Hepatocyte (in vitro differentiated cells): ENCODE results near the gene GRP.

Source experiments
- EZH2 ChIP-seq: fragments of 200-600 bp; sonication (generic); IDR thresholded peaks from 2 replicates; pipeline ENCODE4 v1.6.1; 2016; ENCODE audit warnings: antibody characterized with exemption, mild to moderate bottlenecking, borderline replicate concordance
- EZH2phosphoT487 ChIP-seq: fragments of 200-600 bp; sonication (generic); IDR thresholded peaks from one replicate; pipeline ENCODE4 v1.6.1; 2018; ENCODE audit warnings: antibody characterized with exemption, mild to moderate bottlenecking, low read depth, moderate library complexity; ENCODE audit not compliant: unreplicated experiment, severe bottlenecking
- TF ChIP-seq, protein P1 (sequence below): fragments of 200-600 bp; sonication (generic); IDR thresholded peaks from 2 replicates; pipeline ENCODE4 v1.5.1; 2016; ENCODE audit warnings: antibody characterized with exemption, mild to moderate bottlenecking; ENCODE audit not compliant: poor library complexity

DNA sequence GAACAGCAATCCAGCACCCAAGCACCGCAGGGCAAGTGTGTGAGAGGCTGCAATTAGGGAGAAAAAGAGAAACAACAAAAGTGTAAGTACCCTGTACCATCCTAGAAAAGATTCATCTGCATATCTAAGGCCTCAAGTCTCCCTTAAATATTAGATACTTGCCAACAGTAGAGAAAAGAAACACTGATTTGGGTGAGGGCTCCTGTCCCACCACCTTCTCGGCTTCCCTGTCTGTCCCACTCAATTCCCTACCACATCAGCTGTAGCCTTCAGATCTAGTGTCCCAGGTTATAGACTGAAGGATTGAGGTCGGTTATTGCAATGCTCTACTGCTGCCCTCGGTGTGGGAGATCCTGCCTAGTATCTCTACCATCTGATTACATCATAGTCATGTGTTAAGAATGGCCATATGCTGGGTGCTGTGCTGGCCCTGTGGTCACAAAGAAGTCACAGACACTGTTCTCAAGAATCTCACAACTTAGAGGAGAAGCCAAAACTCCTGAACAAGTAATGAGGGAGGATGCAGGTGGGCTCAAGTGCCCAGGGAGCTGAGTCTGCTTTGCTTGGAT, 50.8 kb downstream of the GRP start:
- TF ChIP-seq, protein P1, sequence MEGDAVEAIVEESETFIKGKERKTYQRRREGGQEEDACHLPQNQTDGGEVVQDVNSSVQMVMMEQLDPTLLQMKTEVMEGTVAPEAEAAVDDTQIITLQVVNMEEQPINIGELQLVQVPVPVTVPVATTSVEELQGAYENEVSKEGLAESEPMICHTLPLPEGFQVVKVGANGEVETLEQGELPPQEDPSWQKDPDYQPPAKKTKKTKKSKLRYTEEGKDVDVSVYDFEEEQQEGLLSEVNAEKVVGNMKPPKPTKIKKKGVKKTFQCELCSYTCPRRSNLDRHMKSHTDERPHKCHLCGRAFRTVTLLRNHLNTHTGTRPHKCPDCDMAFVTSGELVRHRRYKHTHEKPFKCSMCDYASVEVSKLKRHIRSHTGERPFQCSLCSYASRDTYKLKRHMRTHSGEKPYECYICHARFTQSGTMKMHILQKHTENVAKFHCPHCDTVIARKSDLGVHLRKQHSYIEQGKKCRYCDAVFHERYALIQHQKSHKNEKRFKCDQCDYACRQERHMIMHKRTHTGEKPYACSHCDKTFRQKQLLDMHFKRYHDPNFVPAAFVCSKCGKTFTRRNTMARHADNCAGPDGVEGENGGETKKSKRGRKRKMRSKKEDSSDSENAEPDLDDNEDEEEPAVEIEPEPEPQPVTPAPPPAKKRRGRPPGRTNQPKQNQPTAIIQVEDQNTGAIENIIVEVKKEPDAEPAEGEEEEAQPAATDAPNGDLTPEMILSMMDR, result no peak
- TF ChIP-seq EZH2 (no peak), EZH2phosphoT487 (no peak)
